Natural killer cell (primary cell): ENCODE measurements around the gene DUSP1. TPM values are rescaled to one million over a fixed set of nuclear protein-coding genes. Genes with fewer than 3 reads are reported as not detected.

Experiments used
- ATAC-seq, 3 donors: fragments of 150-1000 bp in 2 of 3; fragments of 200-7000 bp in 1 of 3; cut with Tn5 transposase; 1 replicate in 1 of 3; 2 replicates in 2 of 3; pipeline ENCODE4 v1.10.0; 2021; ENCODE audit warnings: mild to moderate bottlenecking in 2 of 3, moderate library complexity in 2 of 3
- DNase-seq, 2 donors: peaks; one replicate each; pipeline versions ENCODE4 v3.0.0 to v3.0.0-alpha.2; 2013 to 2021; ENCODE audit warnings: mixed read lengths in 1 of 2
- H3K27ac ChIP-seq: one replicate; pipeline ENCODE4 v1.5.1; 2013; ENCODE audit warnings: mild to moderate bottlenecking, low read length
- H3K27me3 ChIP-seq: one replicate; pipeline ENCODE4 v1.6.1; 2013; ENCODE audit warnings: low read length; ENCODE audit not compliant: control insufficient read depth, insufficient read depth
- H3K36me3 ChIP-seq: one replicate; pipeline ENCODE4 v1.6.1; 2013; ENCODE audit warnings: low read length; ENCODE audit not compliant: control insufficient read depth, insufficient read depth
- H3K4me1 ChIP-seq: one replicate; pipeline ENCODE4 v1.6.1; 2013; ENCODE audit warnings: low read length; ENCODE audit not compliant: control insufficient read depth, insufficient read depth
- H3K4me3 ChIP-seq: one replicate; pipeline ENCODE4 v1.5.1; 2013; ENCODE audit warnings: low read length
- H3K9me3 ChIP-seq: one replicate; pipeline ENCODE4 v1.6.1; 2013; ENCODE audit warnings: low read length; ENCODE audit not compliant: control insufficient read depth, insufficient read depth
- H3K27ac Mint-ChIP-seq, 2 donors: one replicate each; pipeline ENCODE4 v1.8.0; 2022; ENCODE audit warnings: mild to moderate bottlenecking in 2 of 2, mixed read lengths in 2 of 2, moderate library complexity in 1 of 2
- H3K27me3 Mint-ChIP-seq, 2 donors: one replicate each; pipeline ENCODE4 v1.8.0; 2022; ENCODE audit warnings: low read depth in 2 of 2, mixed read lengths in 2 of 2
- H3K36me3 Mint-ChIP-seq: one replicate; pipeline ENCODE4 v1.8.0; 2022; ENCODE audit warnings: mixed read lengths
- H3K4me1 Mint-ChIP-seq, 2 donors: one replicate each; pipeline ENCODE4 v1.8.0; 2022; ENCODE audit warnings: mixed read lengths in 2 of 2
- H3K4me3 Mint-ChIP-seq: one replicate; pipeline ENCODE4 v1.8.0; 2022; ENCODE audit warnings: mild to moderate bottlenecking, moderate library complexity, mixed read lengths
- H3K9me3 Mint-ChIP-seq, 2 donors: one replicate each; pipeline ENCODE4 v1.8.0; 2022; ENCODE audit warnings: mixed read lengths in 2 of 2
- CTCF ChIP-seq: fragments of 200-600 bp; IDR thresholded peaks from one replicate; pipeline ENCODE4 v1.8.0; 2022; ENCODE audit warnings: antibody characterized with exemption
- WGBS: methylation state at CpG from one replicate; pipeline ENCODE4 v1.1.7; 2013; ENCODE audit warnings: missing lambda C conversion rate; ENCODE audit not compliant: insufficient coverage; 5-methylcytosine and 5-hydroxymethylcytosine counted together
- intact Hi-C: fragments of 100-400 bp; cut with micrococcal nuclease; formaldehyde crosslinking; loops from one replicate; pipeline ENCODE4 v1.14.2; 2022
- total RNA-seq, 4 donors: library from RNA; stranded (reverse); fragments of 120-200 nt in 1 of 4; gene quantifications; one replicate each; pipeline versions ENCODE4 v1.2.3 to v1.2.4, GENCODE V29; 2013 to 2022

The DUSP1 gene
- total RNA-seq, 3 donors from 2014 or later (not counting 1 experiment from before 2014, with no cell fraction given), result 1,579 to 2,725 (median 2,168) TPM

GRCh38 chr5:172751761-172752510 is 19.1 kb downstream of the DUSP1 start:
- peaks cover 5 to 19% of the 10 kb centered on the region in 2 donors for H3K27me3 Mint-ChIP-seq
- H3K27ac ChIP-seq, result no peak overlapping the region
- no peak overlapping the region for H3K4me3 ChIP-seq
- H3K9me3 Mint-ChIP-seq, result peaks cover 0 to 2% of the 10 kb centered on the region in 2 donors
- whole genome bisulfite sequencing, result 84% methylated on average over 14 of the region's 14 CpGs
- H3K27me3 ChIP-seq, result no peaks in the 10 kb centered on the region
- ATAC-seq, result no peak
- DNase-seq, result no peak
- intact Hi-C loops, result no loop called here
- H3K36me3 ChIP-seq, result no peaks in the 10 kb centered on the region
- no peak overlapping the region for H3K4me3 Mint-ChIP-seq
- H3K27ac Mint-ChIP-seq, result no peak overlapping the region
- H3K4me1 ChIP-seq, result no peaks in the 10 kb centered on the region
- TF ChIP-seq CTCF, result no peak
- peaks cover 0 to 5% of the 10 kb centered on the region in 2 donors for H3K4me1 Mint-ChIP-seq
- H3K36me3 Mint-ChIP-seq, result peaks cover 6% of the 10 kb centered on the region
- H3K9me3 ChIP-seq, result no peaks in the 10 kb centered on the region

GRCh38 chr5:172749881-172750633 is 20.9 kb downstream of the DUSP1 start:
- no peak overlapping the region for H3K27ac ChIP-seq
- no peaks in the 10 kb centered on the region for H3K9me3 ChIP-seq
- H3K27ac Mint-ChIP-seq, result no peak overlapping the region
- H3K4me1 ChIP-seq, result no peaks in the 10 kb centered on the region
- H3K4me3 ChIP-seq, result no peak overlapping the region
- intact Hi-C loops, result no loop called here
- no peaks in the 10 kb centered on the region for H3K27me3 ChIP-seq
- H3K4me3 Mint-ChIP-seq, result no peak overlapping the region
- peaks cover 0 to 2% of the 10 kb centered on the region in 2 donors for H3K9me3 Mint-ChIP-seq
- H3K36me3 ChIP-seq, result no peaks in the 10 kb centered on the region
- H3K36me3 Mint-ChIP-seq, result peaks cover 6% of the 10 kb centered on the region
- ATAC-seq (no peak), DNase-seq (no peak)
- TF ChIP-seq CTCF, result no peak
- H3K27me3 Mint-ChIP-seq, result peaks cover 5 to 19% of the 10 kb centered on the region in 2 donors
- peaks cover 0 to 5% of the 10 kb centered on the region in 2 donors for H3K4me1 Mint-ChIP-seq
- WGBS, result 86% methylated on average over 19 of the region's 19 CpGs

- Mint-ChIP-seq H3K4me3 (no peak overlapping the region), H3K27ac (no peak overlapping the region), H3K36me3 (peaks cover 6% of the 10 kb centered on the region), H3K27me3 (peaks cover 5 to 19% of the 10 kb centered on the region in 2 donors), H3K9me3 (peaks cover 0 to 2% of the 10 kb centered on the region in 2 donors), H3K4me1 (peaks cover 6 to 13% of the 10 kb centered on the region in 2 donors)
- no peaks in the 10 kb centered on the region for H3K36me3 ChIP-seq
- TF ChIP-seq CTCF, result no peak
- intact Hi-C loops, result no loop called here
- DNase-seq, result no peak
- no peaks in the 10 kb centered on the region for H3K9me3 ChIP-seq
- H3K27ac ChIP-seq, result no peak overlapping the region
- ATAC-seq, result no peak
- no peak overlapping the region for H3K4me3 ChIP-seq
- 94% methylated on average over 7 of the region's 7 CpGs for WGBS
- peaks cover 9% of the 10 kb centered on the region for H3K4me1 ChIP-seq
- no peaks in the 10 kb centered on the region for H3K27me3 ChIP-seq
Observed at GRCh38 chr5:172749076-172749475, 21.9 kb downstream of the DUSP1 start.
